ENCODE results near the gene CLSTN1.
A peak's percentile ranks its signal among the peaks of the same experiment; 100 is the strongest.
"Not testable (repeated sequence)": the region's sequence is repeated elsewhere in the genome, so short reads cannot be mapped to it uniquely, and the experiment has no call there.

CLSTN1 gene

DNA sequence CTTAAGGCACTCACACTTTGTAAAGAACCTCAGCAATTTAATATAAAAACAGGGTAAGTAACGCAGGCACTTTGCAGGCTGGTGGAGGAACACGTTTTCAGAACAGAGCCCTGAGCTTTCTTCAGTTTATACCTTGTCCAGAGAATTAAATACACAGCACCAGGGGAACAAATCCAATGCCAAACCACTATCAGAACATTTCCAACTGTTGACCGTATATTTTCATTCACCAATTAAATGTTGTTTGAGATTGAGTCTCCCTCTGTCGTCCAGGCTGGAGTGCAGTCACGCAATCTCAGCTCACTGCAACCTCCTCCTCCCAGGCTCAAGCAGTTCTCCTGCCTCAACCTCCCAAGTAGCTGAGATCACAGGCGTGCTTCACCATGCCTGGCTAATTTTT is 29.7 kb downstream of the CLSTN1 start:
- no peak for DNase-seq

DNA sequence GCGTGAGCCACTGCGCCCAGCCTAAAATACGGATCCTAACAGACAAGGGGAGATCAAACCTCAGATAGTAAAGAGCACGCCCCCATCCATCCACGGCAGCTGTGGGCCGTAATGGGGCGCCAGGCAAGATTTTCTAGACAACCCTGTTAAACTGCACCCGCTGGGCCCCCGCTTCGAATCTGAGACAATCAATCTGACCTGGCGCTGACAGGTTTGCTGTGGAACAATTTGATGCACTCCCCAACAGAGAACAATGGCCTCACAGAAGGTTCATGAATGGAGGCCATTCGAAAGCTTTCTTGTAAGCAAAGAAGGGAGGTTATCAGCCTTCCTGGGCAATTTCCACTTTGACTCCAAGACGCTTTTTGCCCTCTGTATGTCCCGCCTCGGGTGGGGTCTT is 30.5 kb downstream of the CLSTN1 start:
- DNase-seq: no peak

DNA sequence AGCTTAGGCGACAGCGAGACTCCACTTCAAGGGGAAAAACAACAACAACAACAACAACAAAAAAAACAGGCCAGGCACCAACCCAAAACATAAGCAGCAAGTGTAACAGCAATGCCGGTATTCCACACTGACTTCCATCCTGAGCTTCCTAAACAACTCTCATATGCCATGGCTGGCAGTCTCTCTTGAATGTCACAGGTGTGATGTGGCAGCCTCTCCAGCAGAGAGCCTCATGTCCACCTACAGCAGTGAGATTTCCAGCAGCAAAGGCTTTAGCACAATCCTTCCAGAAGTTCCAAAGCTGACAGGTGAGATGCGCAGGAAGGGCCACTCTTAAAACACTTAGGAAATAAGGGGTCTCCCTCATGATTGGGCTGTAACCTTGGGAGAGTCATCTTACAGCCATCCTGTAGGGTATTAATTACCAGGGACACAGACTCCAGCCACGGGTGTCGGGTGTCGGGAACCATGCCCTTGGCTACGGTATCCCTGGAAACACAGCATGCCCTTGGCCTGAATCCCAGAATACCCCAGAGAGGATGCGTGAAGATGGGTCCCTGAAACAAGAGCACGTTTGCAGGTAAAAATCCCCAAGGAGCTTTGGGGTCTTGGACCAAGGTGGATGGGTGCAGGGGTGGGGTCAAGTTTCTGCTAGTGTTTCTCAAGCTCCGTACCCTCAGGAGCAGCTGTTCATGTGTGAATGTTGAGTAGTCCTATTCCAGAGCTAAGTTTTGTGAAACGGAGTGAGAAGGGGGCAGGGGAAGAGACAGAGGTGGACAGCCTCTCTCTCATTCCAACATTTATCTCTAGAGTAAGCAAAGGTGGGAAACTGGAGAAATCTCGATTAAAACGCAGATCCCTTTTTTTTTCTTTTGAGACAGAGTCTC is 31.4 kb downstream of the CLSTN1 start:
- no peak for DNase-seq

DNA sequence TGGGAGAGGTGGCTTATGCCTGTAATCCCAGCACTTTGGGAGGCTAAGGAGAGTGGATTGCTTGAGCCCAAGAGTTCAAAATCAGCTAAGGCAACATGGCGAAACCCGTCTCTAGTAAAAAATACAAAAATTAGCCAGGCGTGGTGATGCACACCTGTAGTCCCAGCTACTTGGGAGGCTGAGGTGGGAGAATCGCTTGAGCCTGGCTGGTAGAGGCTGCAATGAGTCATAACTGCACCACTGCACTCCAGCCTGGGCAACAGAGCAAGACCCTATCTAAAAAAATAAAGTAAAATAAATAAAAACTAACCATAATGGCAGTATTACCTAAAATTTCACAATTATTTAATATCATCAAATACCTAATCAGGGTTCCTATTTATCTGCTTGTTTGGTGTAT is 34.1 kb downstream of the CLSTN1 start:
- DNase-seq: not testable (repeated sequence)

DNA sequence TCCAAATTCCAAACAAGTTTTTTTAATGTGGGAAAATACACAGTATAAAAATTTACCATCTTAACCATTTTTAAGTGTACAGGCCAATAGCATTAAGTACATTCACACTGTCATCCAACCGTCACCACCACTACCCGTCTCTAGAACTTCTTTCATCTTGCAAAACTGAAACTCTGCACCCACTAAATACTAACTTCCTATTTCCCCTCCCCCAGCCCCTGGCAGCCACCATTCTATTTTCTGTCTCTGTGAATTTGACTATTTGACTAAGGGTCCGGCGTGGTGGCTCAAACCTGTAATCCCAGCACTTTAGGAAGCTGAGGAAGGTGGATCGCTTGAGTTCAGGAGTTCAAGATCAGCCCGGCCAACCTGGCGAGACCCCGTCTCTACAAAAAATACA is 36.1 kb downstream of the CLSTN1 start:
- peak; percentile 85 for DNase-seq

DNA sequence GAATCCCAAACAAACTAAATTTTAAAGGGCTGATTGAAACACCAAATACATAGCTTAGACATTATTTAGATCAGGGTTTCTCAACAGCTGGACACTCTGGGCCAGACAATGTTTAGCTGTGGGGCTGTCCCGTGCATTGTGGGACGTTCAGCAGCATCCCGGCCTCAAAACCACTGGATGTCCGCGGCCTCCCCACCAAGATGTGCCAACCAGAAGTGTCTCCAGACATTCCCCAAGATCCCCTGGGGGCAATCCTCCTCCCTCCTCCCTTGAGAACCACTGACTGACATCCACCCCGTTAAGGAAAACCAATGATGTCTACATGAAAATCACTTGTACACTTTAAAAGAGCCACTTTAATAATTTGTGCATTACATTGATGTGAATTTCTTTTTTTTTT is 38.4 kb downstream of the CLSTN1 start:
- DNase-seq: no peak

DNA sequence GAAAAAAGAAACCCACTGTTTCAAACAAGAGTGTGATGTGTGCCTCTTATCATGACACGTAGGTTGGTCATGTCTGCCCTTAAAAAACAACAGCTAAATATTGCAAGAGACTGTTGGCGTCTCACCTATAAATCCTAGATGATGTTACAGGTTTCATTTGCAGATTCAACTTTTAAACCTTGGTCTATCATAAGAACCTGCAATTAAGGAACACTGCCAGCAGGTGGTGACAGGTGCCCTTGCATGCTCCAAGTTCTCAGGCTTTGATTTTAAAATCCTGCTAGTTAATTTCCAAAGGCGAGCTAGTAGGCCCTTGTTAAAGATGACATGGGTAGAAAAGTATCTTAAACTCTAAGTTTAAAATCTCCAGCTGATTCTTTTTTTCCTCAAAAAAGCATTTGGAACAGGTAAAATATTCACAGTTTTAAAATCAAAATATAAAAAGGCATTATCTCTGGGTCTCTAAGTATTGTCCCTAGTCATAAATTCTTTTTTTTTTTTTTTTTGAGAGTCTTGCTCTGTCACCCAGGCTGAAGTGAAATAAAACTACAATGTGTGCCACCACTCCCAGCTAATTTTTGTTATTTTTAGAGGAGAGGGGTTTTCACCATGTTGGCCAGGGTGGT is 39.1 kb downstream of the CLSTN1 start:
- peak; percentile 75 for DNase-seq

DNA sequence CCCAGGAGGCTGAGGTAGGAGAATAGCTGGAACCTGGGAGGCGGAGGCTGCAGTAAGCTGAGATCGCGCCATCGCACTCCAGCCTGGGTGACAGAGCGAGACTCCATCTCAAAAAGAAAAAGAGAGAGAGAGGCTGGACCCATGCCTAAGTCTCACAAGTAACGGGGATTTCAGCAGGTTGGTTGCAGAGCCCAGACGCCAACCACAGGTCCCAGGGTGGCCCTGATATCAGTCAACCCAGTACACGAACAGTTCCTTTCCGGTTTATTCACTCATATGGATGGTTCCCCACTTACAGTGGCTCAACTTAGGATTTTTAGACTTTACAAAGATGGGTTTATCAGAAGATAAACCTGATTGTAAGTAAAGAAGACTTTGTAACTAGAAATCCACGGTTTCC is 40.9 kb downstream of the CLSTN1 start:
- no peak for DNase-seq

DNA sequence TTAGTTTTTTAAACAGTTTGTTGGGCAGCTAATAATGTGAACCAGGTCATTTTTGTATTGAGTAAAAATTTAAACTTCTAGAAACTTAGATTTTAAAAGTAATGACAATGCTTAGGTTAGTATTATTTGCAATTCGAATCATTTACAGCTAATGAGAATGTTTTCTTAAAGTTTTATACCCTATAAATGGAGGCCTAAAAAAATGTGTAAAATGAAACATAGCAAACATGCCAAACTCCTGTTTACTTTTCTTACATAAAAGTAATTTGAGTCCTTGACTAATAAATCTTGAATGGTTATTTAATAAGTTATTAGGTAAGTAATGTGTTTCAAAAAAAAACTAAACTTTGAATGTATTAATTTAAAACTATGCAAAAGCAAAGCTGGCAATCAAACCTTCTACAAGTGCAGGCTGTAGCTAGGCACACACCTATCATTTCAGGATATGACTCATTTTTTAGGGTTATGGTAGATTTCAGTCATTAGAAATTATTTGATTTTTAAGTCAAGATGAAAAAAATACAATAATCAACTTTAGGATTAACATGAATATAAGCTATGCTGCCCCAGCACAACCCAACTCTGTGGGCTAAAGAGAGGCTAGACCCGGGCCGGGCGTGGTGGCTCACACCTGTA is 41.5 kb downstream of the CLSTN1 start:
- no peak for DNase-seq

DNA sequence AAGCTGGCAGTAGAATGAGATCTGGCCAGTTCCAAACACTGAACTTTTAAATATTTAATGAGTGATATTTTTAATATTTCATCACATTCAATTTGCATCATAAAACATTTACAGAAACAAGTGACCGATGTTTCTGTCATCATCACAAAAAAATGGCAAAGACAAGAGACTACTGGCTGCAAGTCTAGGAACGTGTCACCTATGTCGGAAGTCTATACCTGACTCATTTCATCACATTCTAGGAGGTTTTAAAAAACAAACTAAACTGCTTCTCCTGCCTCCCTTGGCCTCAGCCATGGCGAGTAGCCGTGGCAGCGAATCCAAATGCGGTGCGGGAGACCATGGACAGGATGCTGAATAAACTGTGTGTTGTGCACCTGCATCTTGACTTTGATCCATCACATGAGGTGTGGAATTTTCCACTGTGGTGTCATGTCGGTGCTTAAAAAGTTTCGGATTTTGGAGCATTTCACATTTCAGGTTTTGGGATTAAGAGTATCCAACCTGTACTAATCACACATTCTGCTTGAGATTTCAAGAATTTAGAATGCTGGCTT is 43.1 kb downstream of the CLSTN1 start:
- peak; percentile 18 for DNase-seq

DNA sequence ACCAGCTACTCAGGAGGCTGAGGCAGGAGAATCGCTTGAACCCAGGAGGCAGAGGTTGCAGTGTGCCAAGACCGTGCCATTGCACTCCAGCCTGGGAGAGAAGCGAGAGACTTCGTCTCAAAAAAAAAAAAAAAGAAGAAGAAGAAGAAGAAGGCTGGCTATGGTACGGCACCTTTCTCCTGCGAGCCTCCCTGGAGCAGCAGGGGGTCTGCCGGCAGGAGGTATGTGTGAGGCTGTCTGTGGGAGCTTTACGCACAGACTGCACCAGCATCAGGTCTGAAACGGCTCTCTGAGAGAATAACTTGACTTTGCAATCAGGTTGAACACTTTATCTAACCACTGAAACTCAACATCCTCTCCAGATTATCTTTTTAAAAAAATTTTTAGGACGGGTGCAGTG is 44.9 kb downstream of the CLSTN1 start:
- no peak for DNase-seq

DNA sequence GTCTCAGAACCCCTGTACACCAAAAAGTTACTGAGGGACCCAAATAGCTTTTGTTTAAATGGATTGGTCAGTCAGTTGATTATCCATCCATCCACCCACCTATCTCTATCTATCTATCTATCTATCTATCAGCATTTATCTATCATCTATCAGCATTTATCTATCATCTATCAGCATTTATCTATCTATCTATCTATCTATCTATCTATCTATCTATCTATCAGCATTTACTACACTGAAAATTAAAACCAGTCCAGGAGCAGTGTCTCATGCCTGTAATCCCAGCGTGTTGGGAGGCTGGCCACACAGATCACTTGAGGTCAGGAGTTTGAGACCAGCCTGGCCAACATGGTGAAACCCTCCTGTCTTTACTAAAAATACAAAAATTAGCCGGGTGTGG is 47.1 kb downstream of the CLSTN1 start:
- DNase-seq: no peak

DNA sequence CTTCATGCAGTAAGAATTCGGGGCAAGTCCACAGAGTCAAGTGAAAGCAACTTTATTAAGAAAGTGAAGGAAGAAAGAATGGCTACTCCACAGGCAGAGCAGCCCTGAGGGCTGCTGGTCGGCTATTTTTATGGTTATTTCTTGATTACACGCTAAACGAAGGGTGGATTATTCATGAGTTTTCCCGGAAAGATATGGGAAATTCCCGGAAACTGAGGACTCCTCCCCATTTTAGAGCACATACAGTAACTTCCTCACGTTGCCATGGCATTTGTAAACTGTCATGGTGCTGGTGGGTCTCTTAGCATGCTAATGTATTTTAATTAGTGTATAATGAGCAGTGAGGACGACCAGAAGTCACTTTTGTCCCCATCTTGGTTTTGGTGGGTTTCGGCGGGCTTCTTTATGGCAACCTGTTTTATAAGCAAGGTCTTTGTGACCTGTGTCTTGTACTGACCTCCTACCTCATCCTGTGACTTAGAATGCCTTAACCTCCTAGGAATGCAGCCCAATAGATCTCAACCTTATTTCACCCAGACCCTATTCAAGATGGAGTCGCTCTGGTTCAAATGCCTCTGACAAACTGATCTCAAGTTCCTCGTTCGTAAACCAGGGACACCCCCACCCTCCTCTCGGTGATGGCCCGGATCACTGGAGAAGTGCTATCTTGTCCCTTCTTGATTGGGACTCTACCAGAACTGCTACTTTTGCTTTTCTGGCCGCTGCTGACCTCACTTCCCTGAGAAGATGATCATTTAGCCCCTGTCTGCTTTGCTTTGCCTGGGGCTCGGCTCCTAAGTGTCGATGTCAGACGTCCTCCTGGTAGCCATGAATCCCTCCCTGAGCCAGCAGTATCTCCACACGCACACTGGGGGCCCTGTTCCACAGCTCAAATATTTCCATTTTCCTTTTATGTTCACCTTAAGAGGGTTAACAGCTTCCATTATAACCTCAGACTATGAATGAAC is 48.8 kb downstream of the CLSTN1 start:
- no peak for DNase-seq

DNA sequence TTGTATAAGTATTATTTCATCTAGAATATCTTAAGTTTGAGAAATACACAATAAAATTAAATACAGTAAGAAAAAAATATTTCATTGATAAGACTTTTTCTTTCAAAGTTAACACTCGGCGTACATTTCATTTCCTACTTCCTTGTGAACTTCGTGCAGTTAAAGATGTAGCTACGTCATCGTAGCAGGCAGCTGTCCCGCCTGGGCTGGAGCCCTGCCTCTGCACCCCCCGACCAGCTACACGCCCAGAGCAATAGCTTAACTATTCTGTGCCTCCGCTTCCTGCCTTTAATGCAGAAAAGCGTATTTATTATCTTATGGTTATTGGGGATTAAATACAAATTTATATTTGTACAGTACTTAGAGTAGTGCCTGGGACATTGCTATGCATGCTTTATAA is 53.5 kb downstream of the CLSTN1 start:
- no peak for DNase-seq

DNA sequence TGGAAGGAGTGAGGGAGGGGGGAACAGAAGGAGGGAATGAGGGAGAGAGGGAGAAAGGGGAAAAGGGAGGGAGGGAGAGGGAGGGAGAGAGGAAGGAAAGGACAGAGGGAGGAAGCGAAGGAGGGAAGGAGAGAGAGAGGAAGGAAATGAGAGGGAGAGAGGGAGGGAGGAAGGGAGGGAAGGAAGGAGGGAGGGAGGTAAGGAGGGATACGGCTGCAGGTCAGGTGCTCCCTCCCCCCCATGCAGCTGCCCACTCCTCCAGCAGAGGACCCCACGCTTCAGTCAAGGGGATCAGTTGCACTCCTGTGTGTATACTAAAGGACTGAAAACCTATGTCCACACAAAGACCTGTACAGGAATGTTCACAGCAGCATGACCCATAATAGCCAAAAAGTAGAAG is 54.8 kb downstream of the CLSTN1 start:
- DNase-seq: no peak

DNA sequence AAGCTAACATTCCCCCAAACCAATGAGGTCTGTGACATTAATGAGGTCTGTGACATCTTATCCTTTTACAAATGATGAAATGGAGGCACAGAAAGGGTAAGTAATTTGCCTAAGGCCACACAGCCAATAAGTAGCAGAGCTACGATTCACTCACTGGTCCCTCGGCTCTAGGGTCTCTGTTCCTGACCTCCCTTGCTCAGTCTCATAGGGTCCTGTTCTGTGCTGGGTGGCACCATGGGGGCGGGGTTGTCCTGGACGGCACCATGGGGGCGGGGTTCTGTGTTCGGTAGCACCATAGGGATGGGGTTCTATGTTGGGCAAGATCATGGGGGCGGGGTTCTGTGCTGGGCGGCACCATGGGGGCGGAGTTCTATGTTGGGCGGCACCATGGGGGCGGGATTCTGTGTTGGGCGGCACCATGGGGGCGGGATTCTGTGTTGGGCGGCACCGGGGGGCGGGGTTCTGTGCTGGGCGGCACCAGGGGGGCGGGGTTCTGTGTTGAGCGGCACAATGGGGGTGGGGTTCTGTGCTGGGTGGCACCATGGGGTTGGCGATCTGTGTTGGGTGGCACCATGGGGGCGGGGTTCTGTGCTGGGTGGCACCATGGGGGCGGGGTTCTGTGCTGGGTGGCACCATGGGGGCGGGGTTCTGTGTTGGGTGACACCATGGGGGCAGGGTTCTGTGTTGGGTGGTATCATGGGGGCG is 55.6 kb downstream of the CLSTN1 start:
- peak; percentile 43 for DNase-seq

DNA sequence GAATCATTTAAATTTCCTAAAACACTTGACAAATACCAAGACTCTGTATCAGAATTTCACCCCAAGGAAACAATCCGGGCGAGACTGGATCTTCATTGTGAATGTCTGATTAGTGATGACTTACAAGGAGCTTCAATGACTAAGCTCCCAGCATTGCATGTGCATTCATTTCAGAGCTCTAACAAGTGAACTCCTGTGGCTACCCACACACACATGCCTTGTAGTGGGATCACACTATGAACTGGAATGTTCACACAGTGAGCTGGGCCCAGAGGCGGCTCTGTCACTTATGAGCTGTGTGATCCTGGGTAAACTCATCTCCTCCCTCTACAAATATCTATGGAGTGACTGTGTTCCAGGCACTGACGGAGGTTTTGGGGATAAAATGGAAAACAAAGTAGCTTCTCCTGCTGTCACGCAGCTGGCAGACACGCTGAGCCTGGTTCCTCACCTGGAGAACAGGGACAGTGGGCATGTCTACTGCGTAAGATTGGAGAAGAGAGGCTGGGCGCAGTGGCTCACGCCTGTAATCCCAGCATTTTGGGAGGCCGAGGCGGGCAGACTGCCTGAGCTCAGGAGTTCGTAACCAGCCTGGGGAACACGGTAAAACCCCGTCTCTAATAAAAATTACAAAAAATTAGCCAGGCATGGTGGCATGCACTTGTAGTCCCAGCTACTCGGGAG is 56.9 kb downstream of the CLSTN1 start:
- no peak for DNase-seq

DNA sequence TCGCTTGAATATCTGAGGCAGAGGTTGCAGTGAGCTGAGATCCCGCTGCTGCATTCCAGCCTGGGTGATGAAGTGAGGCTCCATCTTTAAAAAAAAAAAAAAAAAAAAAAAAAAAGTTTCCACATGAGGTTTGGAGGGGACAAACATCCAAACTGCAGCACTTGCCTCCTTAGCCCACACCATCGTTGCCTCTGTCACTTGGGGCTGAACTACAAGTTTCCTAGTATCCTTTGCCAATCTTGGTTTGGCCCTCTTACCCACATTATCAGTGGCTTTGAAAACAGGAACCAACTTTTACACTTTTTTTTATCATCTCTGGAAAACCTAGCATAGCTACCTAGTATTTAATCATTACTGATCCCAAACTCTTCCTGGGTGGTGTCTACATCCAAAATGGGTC is 59.2 kb downstream of the CLSTN1 start:
- DNase-seq: no peak

DNA sequence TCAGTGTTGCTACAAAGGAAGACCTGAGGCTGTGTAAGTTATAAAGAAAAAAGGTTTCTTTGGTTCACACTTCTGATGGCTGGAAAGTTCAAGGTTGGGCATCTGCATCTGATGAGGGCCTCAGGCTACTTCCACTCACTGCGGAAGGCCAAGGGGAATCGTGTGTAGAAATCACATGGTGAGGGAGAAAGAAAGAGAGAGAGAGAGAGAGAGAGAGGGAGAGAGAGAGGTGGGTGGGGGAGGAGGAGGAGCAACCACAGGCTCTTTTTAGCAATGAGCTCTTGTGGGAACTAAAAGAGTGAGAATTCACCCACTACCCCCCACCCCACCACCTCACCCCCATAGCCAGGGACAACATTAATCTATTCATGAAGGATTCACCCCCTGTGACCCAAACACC is 59.9 kb downstream of the CLSTN1 start:
- DNase-seq: no peak

DNA sequence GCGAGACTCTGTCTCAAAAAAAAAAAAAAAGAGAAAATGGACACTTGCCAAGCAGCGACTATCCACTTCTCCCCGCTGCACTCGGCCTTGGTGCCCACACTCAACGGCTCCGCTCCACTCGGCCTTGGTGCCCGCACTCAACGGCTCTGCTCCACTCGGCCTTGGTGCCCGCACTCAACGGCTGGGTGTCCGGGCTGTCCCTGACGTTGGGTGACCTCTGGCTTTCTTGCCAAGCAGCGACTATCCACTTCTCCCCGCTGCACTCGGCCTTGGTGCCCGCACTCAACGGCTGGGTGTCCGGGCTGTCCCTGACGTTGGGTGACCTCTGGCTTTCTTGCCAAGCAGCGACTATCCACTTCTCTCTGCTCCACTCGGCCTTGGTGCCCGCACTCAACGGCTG is 61.3 kb downstream of the CLSTN1 start:
- not testable (repeated sequence) for DNase-seq

DNA sequence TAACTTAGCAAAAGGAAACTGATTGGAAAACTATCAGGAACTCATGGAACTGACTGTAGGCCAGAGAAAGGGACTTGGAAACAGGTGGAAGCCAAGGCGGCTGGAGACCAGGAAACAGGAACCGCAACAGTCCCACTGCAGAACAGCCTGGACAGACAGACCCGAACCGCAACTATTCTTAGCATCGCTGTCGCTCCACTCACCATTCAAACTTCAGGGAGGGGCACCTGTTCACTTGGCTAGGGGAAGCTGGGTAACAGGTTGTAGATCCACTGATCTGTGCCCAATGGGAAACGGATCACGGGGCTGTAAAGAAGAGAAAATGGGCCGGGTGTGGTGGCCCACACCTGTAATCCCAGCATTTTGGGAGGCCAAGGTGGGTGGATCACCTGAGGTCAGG is 61.9 kb downstream of the CLSTN1 start:
- DNase-seq: no peak
